Subcutaneous adipose tissue (tissue), 4 donors: Measurements from ENCODE around the gene RASL11B. TPM values are rescaled to one million over a fixed set of nuclear protein-coding genes. Genes with fewer than 3 reads are reported as not detected.

Experiments used
- CTCF ChIP-seq: fragments of 450-650 bp; IDR thresholded peaks from one replicate; pipeline ENCODE4 v1.5.1; 2016; ENCODE audit warnings: low read depth, mild to moderate bottlenecking, control low read depth, antibody characterized with exemption, moderate library complexity
- total RNA-seq, 4 donors: library from RNA; depleted of rRNA; stranded (reverse); fragments of >200 nt; gene quantifications; one replicate each; pipeline ENCODE4 v1.1.0, GENCODE V29; 2016

The RASL11B gene
- total RNA-seq, 4 donors from 2014 or later, result 0.66 to 2.4 TPM; not detected in 2

- TF ChIP-seq CTCF, result no peak
Measured at GRCh38 chr4:52844596-52844995, 17.5 kb upstream of the RASL11B start.

- TF ChIP-seq CTCF, result no peak
Measured at GRCh38 chr4:52846502-52846901, 15.6 kb upstream of the RASL11B start.

- TF ChIP-seq CTCF, result no peak
Measured at GRCh38 chr4:52848254-52848653, 13.9 kb upstream of the RASL11B start.

GRCh38 chr4:52850406-52851124, 11.6 kb upstream of the RASL11B start:
- no peak for TF ChIP-seq CTCF

GRCh38 chr4:52852041-52852440, 10.1 kb upstream of the RASL11B start:
- TF ChIP-seq CTCF, result no peak

GRCh38 chr4:52852711-52853110, 9.4 kb upstream of the RASL11B start:
- TF ChIP-seq CTCF, result no peak

- TF ChIP-seq CTCF, result no peak
Measured at GRCh38 chr4:52853351-52853750, 8.8 kb upstream of the RASL11B start.
